HepG2 (cell line): Measurements from ENCODE around the gene CRADD. TPM values are rescaled to one million over a fixed set of nuclear protein-coding genes. Genes with fewer than 3 reads are reported as not detected.

Experiments used
- ATAC-seq: fragments of 200-7000 bp; cut with Tn5 transposase; 3 replicates; pipeline ENCODE4 v1.9.1; 2020; ENCODE audit warnings: mild to moderate bottlenecking, moderate library complexity
- BruUV-seq: library from RNA; stranded (reverse); fragments of 400-500 nt; replicated peaks from 2 replicates; lab custom pipeline; 2021; lab: Mats Ljungman, UMichigan
- CTCF ChIA-PET: fragments of 300-600 bp; formaldehyde crosslinking; extraction: SDS; loops from one replicate; lab custom pipeline; 2021; ENCODE audit warnings: low total read pairs, inconsistent platforms, low intra/inter-chr PET ratio; lab: Yijun Ruan, JAX
- POLR2A ChIA-PET: fragments of 350-600 bp; sonication (Branson Sonifier 250); formaldehyde crosslinking; loops from one replicate; lab custom pipeline; 2020; ENCODE audit warnings: antibody characterized with exemption, inconsistent platforms; lab: Yijun Ruan, JAX
- DNase-seq: peaks from one replicate; pipeline ENCODE4 v3.0.0-alpha.2; 2015; ENCODE audit warnings: low spot score
- FAIRE-seq: peaks from 3 replicates; lab custom pipeline; 2011; peaks lifted over from hg19 to GRCh38; lab: Jason Lieb, UNC
- H2AFZ ChIP-seq: one replicate; pipeline ENCODE4 v1.6.1; 2011; ENCODE audit warnings: low read length, inconsistent platforms
- H3K27ac ChIP-seq: fragments of 300-600 bp; 3 replicates; pipeline ENCODE4 v1.8.0; 2011; ENCODE audit warnings: mixed run types, mild to moderate bottlenecking, mixed read lengths, low read length, inconsistent platforms; ENCODE audit not compliant: insufficient read depth; ENCODE audit errors: extremely low read length
- H3K27me3 ChIP-seq, 2 experiments: fragments of 200-600 bp in 1 of 2; 2 replicates in 1 of 2; 3 replicates in 1 of 2; pipeline versions ENCODE4 v1.6.0 to v1.8.0; 2011; ENCODE audit warnings: low read length in 2 of 2, mild to moderate bottlenecking in 2 of 2, moderate library complexity in 2 of 2, inconsistent platforms in 1 of 2; ENCODE audit not compliant: insufficient read depth in 2 of 2, control insufficient read depth in 1 of 2
- H3K36me3 ChIP-seq, 2 experiments: fragments of 200-600 bp in 1 of 2; replicated peaks in 1 of 2; 2 replicates in 1 of 2; 3 replicates in 1 of 2; pipeline versions ENCODE4 v1.5.1 to v1.8.0; 2011; ENCODE audit warnings: low read length in 2 of 2, inconsistent platforms in 1 of 2; ENCODE audit not compliant: insufficient read depth in 2 of 2, control insufficient read depth in 1 of 2
- H3K4me1 ChIP-seq: 2 replicates; pipeline ENCODE4 v1.5.1; 2012; ENCODE audit warnings: low read length, inconsistent platforms; ENCODE audit not compliant: insufficient read depth
- H3K4me2 ChIP-seq: 2 replicates; pipeline ENCODE4 v1.6.0; 2011; ENCODE audit warnings: low read depth, low read length, inconsistent platforms
- H3K4me3 ChIP-seq, 3 experiments: fragments of 200-600 bp in 1 of 3; sonication (generic), shearing (Covaris generic) in 1 of 3; replicated peaks in 1 of 3; 2 replicates each; pipeline ENCODE4 v1.5.1; 2011 to 2016; ENCODE audit warnings: low read length in 3 of 3, inconsistent platforms in 2 of 3, low read depth in 2 of 3, mild to moderate bottlenecking in 2 of 3, control low read depth in 1 of 3, mixed read lengths in 1 of 3; ENCODE audit not compliant: insufficient read depth in 1 of 3
- H3K79me2 ChIP-seq: one replicate; pipeline ENCODE4 v1.6.1; 2011; ENCODE audit warnings: low read length, inconsistent platforms; ENCODE audit not compliant: insufficient read depth
- H3K9ac ChIP-seq: 2 replicates; pipeline ENCODE4 v1.6.0; 2011; ENCODE audit warnings: mild to moderate bottlenecking, low read depth, low read length, inconsistent platforms; ENCODE audit not compliant: insufficient read depth
- H3K9me3 ChIP-seq: 2 replicates; pipeline ENCODE4 v1.5.1; 2012; ENCODE audit warnings: mild to moderate bottlenecking, low read length
- H4K20me1 ChIP-seq: 2 replicates; pipeline ENCODE4 v1.6.0; 2011; ENCODE audit warnings: inconsistent platforms, mild to moderate bottlenecking, low read length, moderate library complexity; ENCODE audit not compliant: insufficient read depth
- CENPT ChIP-seq: sonication (generic); formaldehyde crosslinking; IDR thresholded peaks from 2 replicates; pipeline ENCODE4 v1.8.0; 2022; ENCODE audit warnings: low read depth, mild to moderate bottlenecking, moderate library complexity, missing genetic modification reagents
- FOXO1 ChIP-seq: sonication (generic); formaldehyde crosslinking; IDR thresholded peaks from 2 replicates; pipeline ENCODE4 v1.4.0; 2020; ENCODE audit warnings: missing genetic modification reagents
- MATR3 ChIP-seq: sonication (generic); formaldehyde crosslinking; IDR thresholded peaks from 2 replicates; pipeline ENCODE4 v1.4.0; 2020; ENCODE audit warnings: missing genetic modification reagents
- MED13 ChIP-seq: sonication (generic); formaldehyde crosslinking; IDR thresholded peaks from 2 replicates; pipeline ENCODE4 v1.5.0; 2020; ENCODE audit warnings: missing genetic modification reagents
- NFE2 ChIP-seq: sonication (generic); formaldehyde crosslinking; IDR thresholded peaks from 2 replicates; pipeline ENCODE4 v1.4.0; 2020; ENCODE audit warnings: missing genetic modification reagents
- NFE2L1 ChIP-seq: sonication (generic); formaldehyde crosslinking; IDR thresholded peaks from 2 replicates; pipeline ENCODE4 v1.4.0; 2020; ENCODE audit warnings: missing genetic modification reagents, mild to moderate bottlenecking, borderline replicate concordance
- SP4 ChIP-seq: sonication (generic); formaldehyde crosslinking; IDR thresholded peaks from 2 replicates; pipeline ENCODE4 v1.8.1; 2023; ENCODE audit warnings: mild to moderate bottlenecking, missing genetic modification reagents
- TGIF2 ChIP-seq: IDR thresholded peaks from 2 replicates; pipeline ENCODE4 v1.6.1; 2016; ENCODE audit warnings: control low read depth, missing compliant biosample characterization
- ZNF136 ChIP-seq: sonication (generic); formaldehyde crosslinking; IDR thresholded peaks from 2 replicates; pipeline ENCODE4 v1.8.1; 2022; ENCODE audit warnings: low read depth, mild to moderate bottlenecking, moderate library complexity, missing genetic modification reagents
- ZNF234 ChIP-seq: sonication (generic); formaldehyde crosslinking; conservative IDR thresholded peaks from 2 replicates; pipeline ENCODE4 v1.5.1; 2020; ENCODE audit warnings: mild to moderate bottlenecking, missing genetic modification reagents
- ZNF350 ChIP-seq: sonication (generic); formaldehyde crosslinking; IDR thresholded peaks from 2 replicates; pipeline ENCODE4 v1.4.0; 2020; ENCODE audit warnings: mild to moderate bottlenecking, low read depth, missing genetic modification reagents, borderline replicate concordance
- ZNF572 ChIP-seq: sonication (generic); formaldehyde crosslinking; IDR thresholded peaks from 2 replicates; pipeline ENCODE4 v1.5.1; 2020; ENCODE audit warnings: mild to moderate bottlenecking, missing genetic modification reagents
- ZNF607 ChIP-seq: sonication (generic); formaldehyde crosslinking; IDR thresholded peaks from 2 replicates; pipeline ENCODE4 v1.5.1; 2020; ENCODE audit warnings: missing genetic modification reagents, mild to moderate bottlenecking, borderline replicate concordance
- ZNF660 ChIP-seq: sonication (generic); formaldehyde crosslinking; IDR thresholded peaks from 2 replicates; pipeline ENCODE4 v1.5.1; 2020; ENCODE audit warnings: mild to moderate bottlenecking, low read depth, missing genetic modification reagents, borderline replicate concordance
- ZZZ3 ChIP-seq: sonication (generic); formaldehyde crosslinking; IDR thresholded peaks from 2 replicates; pipeline ENCODE4 v1.4.0; 2020; ENCODE audit warnings: missing genetic modification reagents, mild to moderate bottlenecking, borderline replicate concordance
- WGBS: methylation state at CpG from one replicate; pipeline ENCODE4 v1.1.6; 2017; ENCODE audit warnings: low lambda C conversion rate; 5-methylcytosine and 5-hydroxymethylcytosine counted together
- in situ Hi-C: cut with HindIII; loops from 2 replicates; pipeline ENCODE4 v1.10.0; 2017; ENCODE audit warnings: low pct_unique_long_range_greater_than_20kb; ENCODE audit not compliant: extremely low pct_ligation_motif_present
- intact Hi-C: fragments of 100-400 bp; cut with micrococcal nuclease; formaldehyde crosslinking; loops from one replicate; pipeline ENCODE4 v1.10.0; 2022; ENCODE audit not compliant: unreplicated experiment
- polyA plus RNA-seq, 8 experiments: library from polyadenylated mRNA; depleted of rRNA in 3 of 8; stranded (reverse) in 7 of 8; unstranded in 1 of 8; fragments of >200 nt; fragmentation: Illumina TruSeq in 4 of 8; extraction: Trizol in 4 of 8; gene quantifications; 2 replicates each; pipeline versions ENCODE4 v1.2.1 to v1.2.3, GENCODE V29; 2011 to 2016; ENCODE audit warnings: low read depth in 4 of 8, missing spikeins in 1 of 8, mixed read lengths in 1 of 8; ENCODE audit not compliant: insufficient read depth in 1 of 8
- total RNA-seq, 5 experiments: library from RNA; depleted of rRNA; stranded (reverse); fragments of >200 nt; fragmentation: Illumina TruSeq; extraction: Trizol; gene quantifications; 2 replicates each; pipeline ENCODE4 v1.2.3, GENCODE V29; 2016; ENCODE audit warnings: low read depth in 1 of 5
- TF ChIP-seq, protein P1 (sequence below): sonication (generic); formaldehyde crosslinking; IDR thresholded peaks from 2 replicates; pipeline ENCODE4 v1.8.1; 2023; ENCODE audit warnings: missing genetic modification reagents, inconsistent platforms, borderline replicate concordance
- TF ChIP-seq, protein P2 (sequence below): sonication (generic); formaldehyde crosslinking; IDR thresholded peaks from 2 replicates; pipeline ENCODE4 v1.4.0; 2020; ENCODE audit warnings: mild to moderate bottlenecking, missing genetic modification reagents

CRADD gene
- total and polyA plus RNA-seq, 2 of the 13 experiments (the other 11 are each of a cell fraction or from before 2014, with no cell fraction given): 12.4 to 18.8 TPM

DNA sequence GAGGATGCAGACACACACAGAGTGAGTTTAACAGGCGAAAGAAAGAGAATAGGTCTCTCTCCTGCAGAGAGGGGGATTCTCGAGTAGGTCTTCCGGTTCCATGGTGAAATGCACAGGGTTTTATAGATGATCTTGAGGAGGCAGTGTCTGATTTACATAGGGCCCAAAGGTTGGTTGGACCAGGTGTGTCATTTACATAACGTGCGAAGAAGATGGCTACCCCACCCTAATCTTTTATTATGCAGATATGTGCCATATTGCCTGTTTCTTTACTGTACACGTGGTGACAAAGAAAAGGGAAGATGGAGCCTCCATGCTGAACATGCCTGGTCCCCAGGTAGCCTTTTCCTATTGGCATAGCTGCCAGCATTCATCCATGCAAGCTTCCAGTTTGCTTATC is 219.8 kb downstream of the CRADD start (continued):
- TF ChIP-seq ZNF234 (CRISPR knock-in tag) (no peak), NFE2 (CRISPR knock-in tag) (no peak), ZZZ3 (CRISPR knock-in tag) (no peak), SP4 (CRISPR knock-in tag) (no peak), MATR3 (no peak), ZNF660 (CRISPR knock-in tag) (no peak), MED13 (CRISPR knock-in tag) (no peak), NFE2L1 (CRISPR knock-in tag) (no peak), FOXO1 (CRISPR knock-in tag) (no peak), CENPT (CRISPR knock-in tag) (no peak), TGIF2 (CRISPR knock-in tag) (no peak), ZNF350 (no peak)
- TF ChIP-seq, protein P1, sequence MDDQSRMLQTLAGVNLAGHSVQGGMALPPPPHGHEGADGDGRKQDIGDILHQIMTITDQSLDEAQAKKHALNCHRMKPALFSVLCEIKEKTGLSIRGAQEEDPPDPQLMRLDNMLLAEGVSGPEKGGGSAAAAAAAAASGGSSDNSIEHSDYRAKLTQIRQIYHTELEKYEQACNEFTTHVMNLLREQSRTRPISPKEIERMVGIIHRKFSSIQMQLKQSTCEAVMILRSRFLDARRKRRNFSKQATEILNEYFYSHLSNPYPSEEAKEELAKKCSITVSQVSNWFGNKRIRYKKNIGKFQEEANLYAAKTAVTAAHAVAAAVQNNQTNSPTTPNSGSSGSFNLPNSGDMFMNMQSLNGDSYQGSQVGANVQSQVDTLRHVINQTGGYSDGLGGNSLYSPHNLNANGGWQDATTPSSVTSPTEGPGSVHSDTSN (CRISPR knock-in tag): no peak

DNA sequence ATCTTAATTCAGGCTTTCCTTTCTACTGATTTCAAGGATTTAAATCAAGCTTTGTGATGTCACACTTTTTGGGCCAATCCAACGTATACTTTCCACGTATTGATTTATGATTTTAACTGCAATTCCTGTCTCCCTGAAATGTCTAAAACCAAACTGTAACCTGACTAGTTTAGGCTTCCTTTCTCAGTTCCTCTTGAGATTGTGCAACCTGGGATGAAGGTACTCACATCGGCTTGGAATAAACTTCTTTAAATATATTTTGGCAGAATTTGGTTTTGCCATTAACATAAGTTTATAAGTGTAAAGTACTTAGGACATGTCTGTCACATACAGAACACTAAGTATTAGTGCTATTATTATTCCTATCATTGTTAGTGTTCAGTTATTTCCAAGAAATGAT is 224.6 kb downstream of the CRADD start:
- Histone ChIP-seq H3K4me2 (no peak overlapping the region), H3K9ac (no peak overlapping the region), H3K4me1 (peaks cover 14% of the 10 kb centered on the region), H3K36me3 (no peaks in the 10 kb centered on the region), H3K79me2 (no peaks in the 10 kb centered on the region), H2AFZ (no peak overlapping the region), H3K9me3 (no peaks in the 10 kb centered on the region), H3K4me3 (no peak overlapping the region), H3K27me3 (no peaks in the 10 kb centered on the region), H3K27ac (no peak overlapping the region), H4K20me1 (no peaks in the 10 kb centered on the region)
- intact Hi-C loops: no loop called here
- ChIA-PET POLR2A (no interaction called here), CTCF (no interaction called here)
- BruUV-seq: no TSS peak
- in situ Hi-C loops: no loop called here
- FAIRE-seq: no peak
- DNase-seq: no peak
- WGBS: 66% methylated on average over 3 of the region's 3 CpGs
- no peak for ATAC-seq
- TF ChIP-seq, protein P2, sequence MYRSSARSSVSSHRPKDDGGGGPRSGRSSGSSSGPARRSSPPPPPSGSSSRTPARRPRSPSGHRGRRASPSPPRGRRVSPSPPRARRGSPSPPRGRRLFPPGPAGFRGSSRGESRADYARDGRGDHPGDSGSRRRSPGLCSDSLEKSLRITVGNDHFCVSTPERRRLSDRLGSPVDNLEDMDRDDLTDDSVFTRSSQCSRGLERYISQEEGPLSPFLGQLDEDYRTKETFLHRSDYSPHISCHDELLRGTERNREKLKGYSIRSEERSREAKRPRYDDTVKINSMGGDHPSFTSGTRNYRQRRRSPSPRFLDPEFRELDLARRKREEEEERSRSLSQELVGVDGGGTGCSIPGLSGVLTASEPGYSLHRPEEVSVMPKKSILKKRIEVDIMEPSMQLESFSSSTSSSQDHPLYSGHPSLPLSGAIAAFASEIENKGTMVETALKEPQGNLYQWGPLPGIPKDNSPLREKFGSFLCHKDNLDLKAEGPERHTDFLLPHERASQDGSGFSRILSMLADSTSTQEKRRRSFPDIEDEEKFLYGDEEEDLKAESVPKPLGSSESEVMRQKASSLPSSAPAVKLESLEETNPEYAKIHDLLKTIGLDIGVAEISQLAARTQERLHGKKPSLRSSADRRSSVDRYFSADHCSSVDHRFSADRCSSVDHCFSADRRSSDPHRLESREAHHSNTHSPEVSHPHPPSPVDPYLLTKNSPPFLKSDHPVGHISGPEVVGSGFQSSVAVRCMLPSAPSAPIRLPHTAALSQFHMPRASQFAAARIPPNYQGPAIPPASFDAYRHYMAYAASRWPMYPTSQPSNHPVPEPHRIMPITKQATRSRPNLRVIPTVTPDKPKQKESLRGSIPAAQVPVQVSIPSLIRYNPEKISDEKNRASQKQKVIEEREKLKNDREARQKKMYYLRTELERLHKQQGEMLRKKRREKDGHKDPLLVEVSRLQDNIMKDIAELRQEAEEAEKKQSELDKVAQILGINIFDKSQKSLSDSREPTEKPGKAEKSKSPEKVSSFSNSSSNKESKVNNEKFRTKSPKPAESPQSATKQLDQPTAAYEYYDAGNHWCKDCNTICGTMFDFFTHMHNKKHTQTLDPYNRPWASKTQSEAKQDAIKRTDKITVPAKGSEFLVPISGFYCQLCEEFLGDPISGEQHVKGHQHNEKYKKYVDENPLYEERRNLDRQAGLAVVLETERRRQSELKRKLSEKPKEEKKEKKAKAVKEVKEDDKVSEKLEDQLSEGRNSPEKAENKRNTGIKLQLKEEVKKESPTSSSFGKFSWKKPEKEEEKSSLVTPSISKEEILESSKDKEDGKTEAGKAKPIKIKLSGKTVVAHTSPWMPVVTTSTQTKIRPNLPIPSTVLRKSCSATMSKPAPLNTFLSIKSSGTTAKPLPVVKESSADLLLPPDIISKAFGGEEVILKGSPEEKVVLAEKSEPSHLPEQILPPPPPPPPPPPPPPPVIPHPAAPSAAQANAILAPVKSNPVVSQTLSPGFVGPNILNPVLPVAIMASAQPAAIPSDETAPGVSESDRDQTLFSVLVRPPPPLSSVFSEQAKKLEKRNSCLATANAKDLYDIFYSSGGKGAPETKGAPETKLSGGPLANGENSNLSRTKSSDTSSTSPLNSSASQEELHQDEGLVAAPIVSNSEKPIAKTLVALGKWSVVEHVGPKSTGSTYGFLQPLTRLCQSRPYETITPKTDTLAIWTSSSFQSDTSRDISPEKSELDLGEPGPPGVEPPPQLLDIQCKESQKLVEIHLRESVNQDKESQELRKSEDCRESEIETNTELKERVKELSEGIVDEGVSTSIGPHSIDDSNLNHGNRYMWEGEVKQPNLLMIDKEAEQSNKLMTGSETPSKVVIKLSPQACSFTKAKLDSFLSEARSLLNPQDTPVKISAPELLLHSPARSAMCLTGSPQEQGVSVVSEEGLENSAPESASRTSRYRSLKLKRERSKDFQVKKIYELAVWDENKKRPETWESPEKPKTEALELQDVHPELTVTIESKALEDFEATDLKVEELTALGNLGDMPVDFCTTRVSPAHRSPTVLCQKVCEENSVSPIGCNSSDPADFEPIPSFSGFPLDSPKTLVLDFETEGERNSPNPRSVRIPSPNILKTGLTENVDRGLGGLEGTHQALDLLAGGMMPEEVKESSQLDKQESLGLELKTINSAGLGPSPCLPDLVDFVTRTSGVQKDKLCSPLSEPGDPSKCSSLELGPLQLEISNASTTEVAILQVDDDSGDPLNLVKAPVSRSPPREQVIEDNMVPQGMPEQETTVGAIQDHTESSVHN (CRISPR knock-in tag): no peak
- no peak for TF ChIP-seq ZNF572
- TF ChIP-seq ZNF136 (CRISPR knock-in tag): no peak
- no peak for TF ChIP-seq ZNF607 (CRISPR knock-in tag)
